H9 (cell line): Measurements from ENCODE around the gene PF4V1. TPM values are rescaled to one million over a fixed set of nuclear protein-coding genes. Genes with fewer than 3 reads are reported as not detected.

Experiments used
- DNase-seq: peaks from one replicate; pipeline ENCODE4 v3.0.0-alpha.2; 2017
- H2AFZ ChIP-seq: one replicate; pipeline ENCODE4 v1.6.1; 2013; ENCODE audit warnings: mild to moderate bottlenecking, low read length, control low read depth, moderate library complexity
- H2AK5ac ChIP-seq: 2 replicates; pipeline ENCODE4 v1.6.1; 2013; ENCODE audit warnings: low read length, control low read depth, mixed read lengths; ENCODE audit not compliant: insufficient read length
- H2BK120ac ChIP-seq: one replicate; pipeline ENCODE4 v1.6.1; 2013; ENCODE audit warnings: low read depth, mild to moderate bottlenecking, low read length, control low read depth, inconsistent platforms; ENCODE audit not compliant: poor library complexity, severe bottlenecking
- H2BK12ac ChIP-seq: 2 replicates; pipeline ENCODE4 v1.6.1; 2013; ENCODE audit warnings: low read length, control low read depth, mixed read lengths, low read depth; ENCODE audit not compliant: insufficient read length
- H2BK15ac ChIP-seq: 2 replicates; pipeline ENCODE4 v1.6.1; 2013; ENCODE audit warnings: low read depth, low read length, control low read depth
- H2BK20ac ChIP-seq: one replicate; pipeline ENCODE4 v1.6.1; 2013; ENCODE audit warnings: low read depth, mild to moderate bottlenecking, low read length, control low read depth, inconsistent platforms; ENCODE audit not compliant: poor library complexity, severe bottlenecking
- H2BK5ac ChIP-seq: 2 replicates; pipeline ENCODE4 v1.6.1; 2013; ENCODE audit warnings: low read length, control low read depth, mixed read lengths; ENCODE audit not compliant: insufficient read length
- H3K14ac ChIP-seq: 2 replicates; pipeline ENCODE4 v1.6.1; 2013; ENCODE audit warnings: low read length, control low read depth; ENCODE audit not compliant: insufficient read depth
- H3K18ac ChIP-seq: 2 replicates; pipeline ENCODE4 v1.6.1; 2013; ENCODE audit warnings: low read depth, mild to moderate bottlenecking, mixed read lengths, low read length, control low read depth; ENCODE audit not compliant: insufficient read length
- H3K23ac ChIP-seq: 2 replicates; pipeline ENCODE4 v1.6.1; 2013; ENCODE audit warnings: low read length, control low read depth, mixed read lengths, low read depth; ENCODE audit not compliant: insufficient read length
- H3K23me2 ChIP-seq: 2 replicates; pipeline ENCODE4 v1.6.1; 2013; ENCODE audit warnings: low read depth, mild to moderate bottlenecking, mixed read lengths, low read length, control low read depth; ENCODE audit not compliant: insufficient read length, poor library complexity, severe bottlenecking
- H3K27ac ChIP-seq: 2 replicates; pipeline ENCODE4 v1.5.1; 2013; ENCODE audit warnings: low read length, control low read depth, mixed read lengths, low read depth; ENCODE audit not compliant: insufficient read length
- H3K27me3 ChIP-seq: 2 replicates; pipeline ENCODE4 v1.6.1; 2013; ENCODE audit warnings: low read length, control low read depth, inconsistent platforms; ENCODE audit not compliant: insufficient read depth
- H3K4ac ChIP-seq: 2 replicates; pipeline ENCODE4 v1.6.1; 2013; ENCODE audit warnings: low read depth, mild to moderate bottlenecking, control low read depth, inconsistent platforms, low read length, moderate library complexity
- H3K4me1 ChIP-seq: 2 replicates; pipeline ENCODE4 v1.6.1; 2013; ENCODE audit warnings: low read length, control low read depth, inconsistent platforms; ENCODE audit not compliant: insufficient read depth
- H3K4me2 ChIP-seq: 2 replicates; pipeline ENCODE4 v1.6.1; 2013; ENCODE audit warnings: low read length, control low read depth, mixed read lengths; ENCODE audit not compliant: insufficient read length, insufficient read depth
- H3K56ac ChIP-seq: 2 replicates; pipeline ENCODE4 v1.6.1; 2013; ENCODE audit warnings: low read depth, mild to moderate bottlenecking, mixed read lengths, low read length, control low read depth; ENCODE audit not compliant: insufficient read length
- H3K79me1 ChIP-seq: 2 replicates; pipeline ENCODE4 v1.6.1; 2013; ENCODE audit warnings: low read depth, mild to moderate bottlenecking, moderate library complexity, low read length, control low read depth, inconsistent platforms; ENCODE audit not compliant: insufficient read depth, poor library complexity, severe bottlenecking
- H3K79me2 ChIP-seq: 2 replicates; pipeline ENCODE4 v1.6.1; 2013; ENCODE audit warnings: low read length, control low read depth, inconsistent platforms; ENCODE audit not compliant: insufficient read depth
- H3K9ac ChIP-seq: 2 replicates; pipeline ENCODE4 v1.6.1; 2013; ENCODE audit warnings: low read length, control low read depth, mixed read lengths; ENCODE audit not compliant: insufficient read length; ENCODE audit errors: extremely low read depth
- H3K9me3 ChIP-seq: one replicate; pipeline ENCODE4 v1.6.1; 2013; ENCODE audit warnings: low read depth, low read length, inconsistent platforms; ENCODE audit not compliant: control insufficient read depth
- H3T11ph ChIP-seq: one replicate; pipeline ENCODE4 v1.6.1; 2013; ENCODE audit warnings: mild to moderate bottlenecking, low read length, control low read depth, inconsistent platforms
- H4K20me1 ChIP-seq: one replicate; pipeline ENCODE4 v1.6.1; 2013; ENCODE audit not compliant: control insufficient read depth, insufficient read length, insufficient read depth
- H4K5ac ChIP-seq: 2 replicates; pipeline ENCODE4 v1.6.1; 2013; ENCODE audit warnings: low read depth, mild to moderate bottlenecking, mixed read lengths, low read length, control low read depth; ENCODE audit not compliant: insufficient read length
- H4K8ac ChIP-seq: replicated peaks from 2 replicates; pipeline ENCODE4 v1.6.1; 2013; ENCODE audit warnings: low read length, control low read depth, mixed read lengths, low read depth; ENCODE audit not compliant: insufficient read length
- H4K91ac ChIP-seq: 2 replicates; pipeline ENCODE4 v1.6.1; 2013; ENCODE audit warnings: low read depth, mild to moderate bottlenecking, moderate library complexity, mixed read lengths, low read length, control low read depth; ENCODE audit not compliant: insufficient read length
- H3K27ac Mint-ChIP-seq, 3 experiments: 2 replicates in 2 of 3; 3 replicates in 1 of 3; pipeline ENCODE4 v1.8.0; 2020 to 2021; ENCODE audit warnings: mixed read lengths in 3 of 3, mild to moderate bottlenecking in 1 of 3, moderate library complexity in 1 of 3
- H3K27me3 Mint-ChIP-seq: 2 replicates; pipeline ENCODE4 v1.8.0; 2021; ENCODE audit warnings: low read depth, mild to moderate bottlenecking, moderate library complexity, mixed read lengths
- H3K36me3 Mint-ChIP-seq, 3 experiments: 2 replicates in 2 of 3; 3 replicates in 1 of 3; pipeline ENCODE4 v1.8.0; 2020 to 2021; ENCODE audit warnings: low read depth in 3 of 3, mixed read lengths in 3 of 3; ENCODE audit not compliant: insufficient read depth in 1 of 3
- H3K4me1 Mint-ChIP-seq, 2 experiments: 2 replicates each; pipeline ENCODE4 v1.8.0; 2020; ENCODE audit warnings: mixed read lengths in 2 of 2
- H3K4me3 Mint-ChIP-seq, 2 experiments: 2 replicates in 1 of 2; 3 replicates in 1 of 2; pipeline ENCODE4 v1.8.0; 2020 to 2021; ENCODE audit warnings: mild to moderate bottlenecking in 2 of 2, mixed read lengths in 2 of 2, moderate library complexity in 1 of 2
- H3K9me3 Mint-ChIP-seq, 2 experiments: 2 replicates in 1 of 2; 3 replicates in 1 of 2; pipeline ENCODE4 v1.8.0; 2020; ENCODE audit warnings: mild to moderate bottlenecking in 2 of 2, mixed read lengths in 2 of 2, moderate library complexity in 1 of 2
- CTCF ChIP-seq: fragments of 200-600 bp; sonication (generic); conservative IDR thresholded peaks from 3 replicates; pipeline ENCODE4 v1.8.0; 2021; ENCODE audit warnings: antibody characterized with exemption, mild to moderate bottlenecking
- WGBS: extraction: QIAGEN DNeasy Blood & Tissue Kit; methylation state at CpG from one replicate; pipeline ENCODE4 v1.1.7; 2013; ENCODE audit warnings: missing lambda C conversion rate, low lambda C conversion rate, mixed read lengths; ENCODE audit not compliant: insufficient read length; ENCODE audit errors: extremely low coverage; 5-methylcytosine and 5-hydroxymethylcytosine counted together
- total RNA-seq: library from RNA; stranded (reverse); gene quantifications from 2 replicates; pipeline ENCODE4 v1.2.1, GENCODE V29; 2021

Gene PF4V1
- total RNA-seq, 1 experiment from 2014 or later, result not detected

DNA sequence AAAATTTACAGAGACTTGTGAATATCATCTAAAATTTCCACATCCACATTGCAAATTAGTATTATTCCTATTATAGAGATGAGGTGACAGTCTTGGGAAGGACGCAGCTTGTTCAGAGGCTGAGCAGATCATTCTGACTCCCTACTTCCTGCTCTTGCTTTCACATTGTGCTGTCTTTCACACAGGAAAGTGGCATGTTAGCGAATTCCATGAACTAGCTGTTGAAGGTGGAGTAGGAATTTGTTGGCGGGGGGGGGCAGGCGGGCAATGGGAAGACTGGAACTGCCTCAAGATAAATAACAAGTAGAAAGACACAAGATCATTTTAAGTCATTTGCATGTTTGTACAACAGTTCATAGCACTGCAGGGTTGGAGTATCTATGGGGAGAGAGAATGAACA, 2.3 kb downstream of the PF4V1 start:
- Histone ChIP-seq H2BK12ac (no peak overlapping the region), H3K14ac (no peak overlapping the region), H3K9ac (no peak overlapping the region), H3K18ac (no peak overlapping the region), H3K79me1 (no peaks in the 10 kb centered on the region), H3K9me3 (no peaks in the 10 kb centered on the region), H4K5ac (no peak overlapping the region), H3K4me2 (no peak overlapping the region), H3K27me3 (no peaks in the 10 kb centered on the region), H3K79me2 (no peaks in the 10 kb centered on the region), H4K8ac (no peak overlapping the region), H2BK5ac (no peak overlapping the region), H3K4ac (no peak overlapping the region), H4K20me1 (no peaks in the 10 kb centered on the region), H3K23ac (no peak overlapping the region), H3K56ac (no peak overlapping the region), H2BK20ac (no peak overlapping the region), H4K91ac (no peak overlapping the region), H3T11ph (no peak overlapping the region), H3K27ac (no peak overlapping the region), H3K23me2 (no peaks in the 10 kb centered on the region), H3K4me1 (no peaks in the 10 kb centered on the region; the same call in 1 of the 2 replicates), H2AFZ (no peak overlapping the region), H2AK5ac (no peak overlapping the region), H2BK15ac (no peak overlapping the region), H2BK120ac (no peak overlapping the region)
- Mint-ChIP-seq H3K4me3 (no peak overlapping the region), H3K27ac (no peak overlapping the region), H3K9me3 (no peaks in the 10 kb centered on the region), H3K4me1 (peaks cover 4 to 6% of the 10 kb centered on the region in 2 experiments; a peak in 3 of 4 replicates), H3K36me3 (no peaks in the 10 kb centered on the region), H3K27me3 (peaks cover 5% of the 10 kb centered on the region)
- WGBS, result no CpG with 5 or more reads among the region's 4 CpGs
- no peak for DNase-seq
- TF ChIP-seq CTCF, result no peak
